HG02943 (cell line): ENCODE results near the gene LAMA5.

Experiments used
- ATAC-seq: cut with Tn5 transposase; IDR thresholded peaks from one replicate; pipeline ENCODE4 v1.9.1; 2021; ENCODE audit warnings: mild to moderate bottlenecking, low read depth, moderate library complexity; ENCODE audit not compliant: unreplicated experiment

The LAMA5 gene

DNA sequence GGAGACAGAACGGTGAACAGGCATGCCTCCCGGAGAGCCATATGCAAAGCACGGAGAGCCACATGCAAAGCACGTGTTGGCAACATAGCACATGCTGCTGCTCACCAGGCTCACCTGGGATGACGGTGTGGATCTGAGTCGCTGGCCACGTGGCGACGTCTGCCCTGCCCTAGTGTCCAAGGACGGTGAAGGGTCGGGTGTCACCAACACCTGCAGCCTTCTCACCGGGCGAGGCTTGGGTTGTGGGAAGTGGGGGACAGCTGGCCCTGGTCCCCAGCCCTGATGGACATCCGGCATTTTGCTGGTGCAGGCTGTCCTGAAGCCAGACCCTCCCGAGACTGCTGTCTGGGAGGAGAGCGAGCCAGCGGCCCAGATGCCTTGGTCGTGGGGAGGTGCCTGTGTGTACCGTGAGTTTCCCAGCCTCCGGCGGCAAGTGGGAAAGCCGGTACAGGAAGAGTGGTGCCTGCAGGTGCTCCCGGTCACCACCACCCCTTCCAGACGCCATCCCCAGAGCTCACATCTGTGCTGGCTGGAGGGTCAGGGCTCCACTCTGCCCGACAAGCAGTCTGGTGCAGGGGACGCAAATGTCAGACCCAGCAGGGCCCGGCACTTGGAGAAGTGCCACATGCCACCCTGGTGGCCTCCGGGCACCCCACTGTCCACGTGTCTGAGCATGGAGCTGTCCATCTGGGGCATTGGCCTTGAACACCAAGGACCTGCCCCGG, 70.2 kb downstream of the LAMA5 start:
- no peak for ATAC-seq

DNA sequence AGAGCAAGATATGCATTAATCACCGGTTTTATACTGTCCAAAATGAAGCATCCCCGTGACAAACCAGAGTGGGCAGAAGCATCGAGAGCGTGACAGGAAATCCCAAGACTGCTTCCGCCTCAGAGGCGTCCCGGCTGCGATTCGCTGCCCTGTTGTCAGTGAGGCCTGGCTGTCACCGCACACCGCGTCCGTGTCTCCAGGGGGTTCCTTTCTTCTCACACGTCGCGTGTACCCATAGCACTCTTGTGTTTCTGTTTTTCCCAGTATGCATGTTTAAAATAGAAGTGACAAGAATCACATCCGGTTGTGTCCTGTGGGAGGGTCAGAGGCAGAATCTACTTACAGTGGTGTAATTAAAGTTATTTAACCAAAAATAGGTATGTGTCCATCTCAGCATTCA, 72.6 kb downstream of the LAMA5 start:
- ATAC-seq, result no peak

DNA sequence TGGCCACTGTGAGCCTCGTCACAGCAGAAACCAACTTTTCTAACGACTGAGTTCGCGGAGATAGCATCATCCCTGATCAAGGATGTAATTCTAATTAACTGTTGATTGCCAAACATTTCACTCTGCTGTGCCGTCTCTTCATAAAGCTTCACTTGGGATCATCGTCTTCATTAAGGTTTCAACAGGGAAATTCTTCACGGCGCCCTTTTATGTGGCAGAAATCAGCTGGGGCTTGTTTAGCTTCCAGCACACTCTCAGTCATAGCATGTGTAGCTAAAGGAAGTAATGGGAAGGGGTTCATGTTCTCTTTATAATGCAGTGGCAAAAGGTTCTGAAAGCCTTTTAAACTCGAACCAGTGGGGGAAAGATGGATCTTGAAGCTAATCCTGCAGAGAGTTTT, 73.2 kb downstream of the LAMA5 start:
- ATAC-seq, result no peak

DNA sequence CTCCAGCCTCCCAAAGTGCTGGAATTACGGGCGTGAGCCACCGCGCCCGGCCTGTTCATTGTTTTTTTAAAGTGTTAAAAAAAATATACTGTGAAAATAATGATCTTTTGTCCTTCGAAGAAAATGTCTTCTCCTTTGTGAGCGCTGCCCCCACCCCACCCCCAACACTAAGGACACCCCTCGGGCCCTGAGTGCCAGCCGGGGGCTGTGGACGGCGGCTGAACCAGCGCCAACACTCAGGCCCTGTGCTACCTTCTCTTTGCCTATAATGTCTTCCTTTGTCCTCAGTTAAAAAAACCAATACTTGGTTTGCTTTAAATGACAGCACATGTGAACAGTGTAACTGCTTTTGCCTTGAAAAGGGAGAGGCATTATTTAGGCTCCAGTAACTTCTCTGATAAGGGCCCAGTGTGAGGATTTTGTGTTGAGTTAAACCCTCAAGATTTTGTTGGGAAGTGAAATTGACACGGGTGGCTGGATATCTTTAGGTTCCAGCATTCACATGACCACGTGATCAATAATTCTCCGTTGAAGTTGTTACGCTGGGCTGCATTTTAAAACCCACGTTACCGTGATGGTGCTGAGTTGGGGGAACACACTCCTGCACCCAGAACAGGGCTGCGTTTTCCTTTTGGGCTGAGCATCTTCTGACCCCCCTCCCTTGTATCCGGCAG, 73.9 kb downstream of the LAMA5 start:
- no peak for ATAC-seq

DNA sequence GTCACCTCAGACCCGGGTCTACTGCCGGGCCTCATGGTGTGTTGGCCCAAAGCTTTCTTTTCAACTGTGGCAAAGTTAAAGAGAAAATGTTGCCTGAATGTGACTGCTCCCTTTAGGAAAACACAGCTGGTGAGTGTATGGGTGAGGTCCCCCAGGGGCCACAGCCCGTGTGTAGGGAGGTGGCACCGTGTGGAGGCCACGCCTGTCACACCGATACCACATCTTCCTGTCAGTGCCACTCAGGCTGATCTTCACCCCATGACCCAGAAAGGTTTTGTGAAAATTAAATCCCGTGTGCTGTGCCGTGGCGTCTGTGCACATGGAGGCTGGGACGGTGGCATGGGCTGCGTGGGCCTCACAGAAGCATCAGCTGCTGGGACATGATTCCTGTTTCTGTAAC, 75.0 kb downstream of the LAMA5 start:
- no peak for ATAC-seq

DNA sequence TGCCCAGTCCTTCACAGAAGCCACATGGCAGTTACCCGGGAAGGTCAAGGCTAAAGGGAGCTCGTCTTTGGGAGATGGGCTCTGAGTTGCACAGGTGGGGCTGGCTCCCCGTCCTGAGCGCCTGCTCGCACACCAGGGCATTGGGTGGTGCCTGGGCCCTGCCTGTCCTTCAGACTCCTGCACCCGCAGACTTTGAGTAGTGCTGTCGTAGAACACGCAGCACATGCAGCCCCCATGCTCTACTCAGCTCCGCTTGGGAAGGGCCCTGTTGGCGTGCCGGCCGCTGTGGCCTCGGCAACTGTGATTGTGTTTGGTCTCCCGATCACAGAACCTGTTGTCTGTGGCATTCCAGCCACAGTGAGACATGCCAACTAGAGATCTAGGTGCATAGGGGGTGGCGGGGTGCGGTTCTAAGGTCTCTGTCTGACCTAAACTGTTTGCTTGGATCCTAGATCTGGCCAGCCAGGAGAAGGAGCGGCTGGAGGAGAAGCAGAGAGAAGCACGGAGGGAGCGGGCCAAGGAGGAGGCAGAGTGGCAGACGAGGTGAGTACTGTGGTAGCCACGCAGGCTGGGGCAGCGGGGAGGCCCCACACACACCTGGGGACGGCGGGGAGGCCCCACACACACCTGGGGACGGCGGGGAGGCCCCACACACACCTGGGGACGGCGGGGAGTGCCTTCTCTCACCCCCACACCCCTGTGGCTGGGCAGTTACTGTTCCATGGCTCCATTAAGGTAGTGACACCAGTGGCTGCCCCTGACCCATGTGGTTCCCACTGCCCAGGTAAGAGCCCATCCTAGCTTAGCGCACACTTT, 75.7 kb downstream of the LAMA5 start:
- no peak for ATAC-seq

DNA sequence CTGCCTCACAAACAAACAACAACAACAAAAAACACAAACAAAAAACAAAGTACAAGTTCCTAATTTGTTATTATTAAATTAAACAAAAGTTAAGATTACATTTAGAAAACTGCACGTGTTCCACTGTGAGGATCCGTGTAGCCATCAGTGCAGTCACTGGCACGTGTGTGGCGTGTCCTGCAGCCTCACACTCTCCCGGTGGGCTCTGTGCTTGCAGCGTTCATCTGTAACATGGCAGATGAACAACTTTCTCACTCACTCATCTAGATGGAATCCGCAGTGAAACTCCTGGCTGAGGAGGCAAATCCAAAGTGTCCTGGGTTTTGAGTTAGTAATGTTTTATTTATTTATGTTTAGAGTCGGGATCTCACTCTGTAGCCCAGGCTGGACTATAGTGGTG, 77.2 kb downstream of the LAMA5 start:
- ATAC-seq, result no peak

DNA sequence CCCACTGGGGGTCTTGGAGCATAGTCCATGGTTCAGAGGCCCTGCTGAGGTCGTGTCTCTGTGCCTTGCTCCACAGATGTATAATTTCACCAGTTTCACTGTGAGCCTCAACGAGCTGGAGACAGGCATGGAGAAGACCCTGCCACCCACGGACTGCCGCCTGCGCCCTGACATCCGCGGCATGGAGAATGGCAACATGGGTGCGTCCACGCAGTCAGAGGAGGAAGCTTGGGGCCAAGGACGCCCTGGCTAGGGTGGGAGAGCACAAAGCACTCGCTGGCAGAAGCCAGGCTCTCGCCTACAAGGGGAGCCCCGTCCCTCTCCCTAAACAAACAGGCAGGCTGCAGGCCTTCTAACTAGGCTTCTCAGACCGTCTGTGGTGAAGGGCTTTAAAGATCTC, 78.0 kb downstream of the LAMA5 start:
- no peak for ATAC-seq

DNA sequence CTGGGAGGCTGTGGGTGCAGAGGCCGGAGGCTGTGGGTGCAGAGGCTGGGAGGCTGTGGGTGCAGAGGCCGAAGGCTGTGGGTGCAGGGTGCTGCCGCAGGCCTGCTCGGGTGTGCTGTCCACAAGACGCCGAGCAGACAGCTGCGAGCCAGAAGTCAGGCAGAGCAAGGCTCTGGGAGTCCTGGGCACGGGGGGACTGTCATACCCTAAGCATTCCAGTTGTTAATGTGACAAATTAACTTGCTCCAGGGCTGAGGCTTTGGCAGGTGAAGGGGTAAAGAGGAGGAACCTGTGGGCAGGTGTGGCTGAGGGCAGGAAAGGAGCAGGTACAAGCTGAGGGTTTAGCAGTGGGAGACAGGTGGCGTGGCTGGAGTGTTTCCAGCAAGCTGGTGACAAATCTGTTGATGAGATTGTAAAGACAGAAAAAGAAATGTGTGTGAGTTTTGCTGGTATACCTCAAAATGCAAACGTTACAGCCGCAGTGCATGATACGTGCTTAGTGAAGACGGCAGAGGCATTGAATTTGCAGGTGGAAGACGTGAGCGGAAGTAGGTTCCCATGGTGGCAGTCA, 78.5 kb downstream of the LAMA5 start:
- ATAC-seq, result no peak

DNA sequence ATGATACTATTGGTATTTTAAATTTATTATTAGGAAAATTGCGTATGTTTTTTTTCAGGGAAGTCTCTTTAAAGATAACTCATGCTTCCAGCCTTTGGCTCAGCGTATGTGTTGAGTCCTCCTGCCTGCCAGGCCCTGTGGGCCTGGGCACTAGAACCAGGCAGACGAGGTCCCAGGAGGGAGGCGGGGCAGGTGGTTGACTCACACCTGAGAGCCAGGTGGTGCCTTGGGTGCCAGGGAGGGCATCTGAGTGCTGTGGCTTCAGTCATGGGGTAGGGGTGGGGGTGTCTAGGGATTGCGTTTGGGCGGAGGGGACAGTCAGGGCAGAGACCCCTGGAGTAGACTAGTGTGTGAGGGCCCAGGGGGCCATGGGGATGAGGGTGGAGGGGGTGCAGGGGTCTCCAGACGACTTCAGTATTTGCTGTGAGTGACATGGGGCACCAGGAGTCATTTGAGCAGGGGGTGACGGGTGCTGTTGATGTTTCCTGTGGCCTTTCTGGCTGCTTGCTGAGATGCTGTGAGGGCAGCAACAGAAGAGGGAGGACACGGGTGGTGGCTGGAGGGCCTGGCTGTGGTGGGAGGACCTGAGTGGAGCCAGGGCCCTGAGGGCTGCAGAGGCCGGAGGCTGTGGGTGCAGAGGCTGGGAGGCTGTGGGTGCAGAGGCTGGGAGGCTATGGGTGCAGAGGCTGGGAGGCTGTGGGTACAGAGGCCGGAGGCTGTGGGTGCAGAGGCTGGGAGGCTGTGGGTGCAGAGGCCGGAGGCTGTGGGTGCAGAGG, 79.2 kb downstream of the LAMA5 start:
- ATAC-seq, result no peak

DNA sequence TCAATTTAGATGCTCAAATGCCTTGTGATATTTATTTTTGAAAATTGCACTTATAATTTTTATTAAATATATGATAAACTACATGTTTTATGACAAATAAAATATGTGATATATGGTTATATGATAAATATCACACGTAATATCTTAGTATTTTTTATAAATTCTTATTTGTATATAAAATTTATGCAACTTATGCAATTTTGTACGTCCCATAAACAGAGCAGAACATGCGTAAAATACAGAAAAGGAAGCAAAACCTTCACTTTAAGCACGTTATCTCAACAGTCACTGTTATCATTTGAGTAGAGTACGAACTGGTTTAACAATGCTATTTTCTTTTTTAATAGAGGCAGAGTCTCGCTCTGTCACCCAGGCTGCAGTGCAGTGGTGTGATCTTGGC, 80.0 kb downstream of the LAMA5 start:
- no peak for ATAC-seq

DNA sequence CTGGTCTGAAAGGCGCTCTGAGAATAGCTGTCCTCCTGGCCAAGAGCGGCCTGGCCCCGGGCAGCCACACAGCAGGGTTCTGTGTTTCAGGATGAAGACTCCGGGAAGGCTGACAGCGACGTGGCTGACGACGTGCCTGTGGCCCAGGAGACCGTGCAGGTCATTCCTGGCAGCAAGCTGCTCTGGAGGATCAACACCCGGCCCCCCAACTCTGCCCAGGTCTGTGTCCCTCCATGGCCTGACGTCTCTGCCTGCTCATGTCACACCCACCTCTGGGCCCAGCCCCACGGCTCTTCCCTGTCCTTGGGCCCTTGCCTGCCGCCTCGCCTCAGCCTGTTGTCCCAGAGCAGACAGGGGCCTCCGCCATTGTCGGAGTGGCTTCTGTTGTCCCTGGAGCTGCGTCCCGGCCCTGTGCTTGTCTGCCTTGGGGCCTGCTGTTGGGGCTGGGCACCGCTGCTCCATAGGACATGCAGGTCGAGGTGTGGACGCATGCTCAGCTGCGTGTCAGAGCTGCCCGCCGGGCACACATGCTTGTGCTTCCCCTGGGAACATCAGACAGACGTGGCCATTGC, 80.5 kb downstream of the LAMA5 start:
- ATAC-seq, result no peak

DNA sequence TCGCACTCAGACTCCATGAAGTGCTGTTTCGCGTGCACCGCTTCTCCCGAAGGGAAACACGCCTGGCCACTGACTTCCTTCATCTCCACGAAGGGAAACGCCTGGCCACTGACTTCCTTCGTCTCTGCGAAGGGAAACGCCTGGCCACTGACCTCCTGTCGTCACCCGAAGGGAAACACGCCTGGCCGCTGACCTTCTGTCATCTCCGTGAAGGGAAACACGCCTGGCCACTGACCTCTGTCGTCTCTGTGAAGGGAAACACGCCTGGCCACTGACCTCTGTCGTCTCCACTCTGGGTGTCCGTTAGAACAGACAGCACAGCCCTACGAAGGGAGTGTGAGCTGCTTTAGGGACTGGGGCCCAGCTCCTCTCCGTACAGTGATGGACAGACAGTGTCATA, 81.4 kb downstream of the LAMA5 start:
- ATAC-seq, result no peak

DNA sequence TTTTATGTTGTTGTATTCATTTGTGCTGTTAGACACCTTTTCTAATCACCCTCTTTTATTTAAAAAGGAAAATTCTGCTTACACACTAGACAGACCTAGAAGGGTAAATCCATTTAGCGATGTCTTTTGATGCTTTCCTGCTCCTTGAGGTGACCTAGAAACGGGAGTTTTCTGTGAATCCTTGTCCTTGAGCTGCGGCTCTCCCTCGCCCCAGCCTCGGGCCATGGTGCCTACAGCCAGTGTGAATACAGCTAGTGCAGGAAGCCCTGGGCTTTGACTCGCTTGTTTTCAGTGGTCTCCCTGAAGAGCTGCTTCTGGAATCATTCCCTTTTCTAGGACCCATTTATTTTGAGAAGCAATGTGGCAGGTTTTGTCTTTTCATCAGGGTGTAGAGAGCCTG, 82.0 kb downstream of the LAMA5 start:
- no peak for ATAC-seq

DNA sequence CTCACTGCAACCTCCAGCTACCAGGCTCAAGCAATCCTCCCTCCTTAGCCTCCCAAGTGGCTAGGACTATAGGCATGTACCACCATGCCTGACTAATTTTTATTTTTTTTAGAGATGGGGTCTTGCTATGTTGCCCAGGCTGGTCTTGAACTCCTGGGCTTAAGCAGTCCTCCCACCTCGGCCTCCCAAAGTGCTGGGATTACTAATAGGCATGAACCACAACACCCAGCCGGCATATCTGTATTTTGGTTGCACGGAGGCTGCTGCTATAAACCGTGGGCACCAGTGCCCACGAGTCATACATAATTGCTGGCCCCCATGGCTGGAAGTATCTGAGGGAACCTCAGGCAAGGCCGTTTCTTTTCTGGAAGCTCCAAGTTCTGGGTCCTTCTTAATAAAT, 82.7 kb downstream of the LAMA5 start:
- ATAC-seq, result no peak

DNA sequence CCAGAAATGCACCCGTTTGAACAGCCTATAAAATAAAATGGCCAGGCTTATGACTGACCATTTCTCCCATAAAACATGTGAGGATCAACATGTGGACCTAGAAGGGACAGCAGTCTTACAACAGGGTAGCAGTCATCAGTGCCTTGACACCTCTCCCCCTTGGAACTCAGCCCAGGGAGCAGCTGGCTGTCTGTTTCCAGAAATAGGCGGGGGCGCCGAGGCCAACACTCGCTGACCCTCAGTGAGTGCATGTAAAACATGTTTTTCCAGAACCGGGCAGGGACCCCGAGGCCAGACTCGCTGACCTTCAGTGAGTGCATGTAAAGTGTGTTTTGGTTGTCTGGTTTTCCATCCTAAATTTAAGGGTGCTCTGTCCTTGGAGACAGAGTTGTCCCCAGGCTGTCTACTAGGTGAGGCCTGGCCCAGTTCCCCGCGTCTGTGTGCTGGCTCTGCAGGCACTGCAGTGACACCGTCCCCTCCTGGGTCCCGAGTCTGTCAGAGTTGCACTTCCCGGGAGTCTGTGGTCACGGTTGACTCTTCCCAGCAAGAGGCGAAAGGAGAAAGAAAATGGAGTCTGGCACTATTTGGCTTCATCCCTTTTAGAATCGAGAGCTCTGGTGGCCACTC, 84.1 kb downstream of the LAMA5 start:
- no peak for ATAC-seq

DNA sequence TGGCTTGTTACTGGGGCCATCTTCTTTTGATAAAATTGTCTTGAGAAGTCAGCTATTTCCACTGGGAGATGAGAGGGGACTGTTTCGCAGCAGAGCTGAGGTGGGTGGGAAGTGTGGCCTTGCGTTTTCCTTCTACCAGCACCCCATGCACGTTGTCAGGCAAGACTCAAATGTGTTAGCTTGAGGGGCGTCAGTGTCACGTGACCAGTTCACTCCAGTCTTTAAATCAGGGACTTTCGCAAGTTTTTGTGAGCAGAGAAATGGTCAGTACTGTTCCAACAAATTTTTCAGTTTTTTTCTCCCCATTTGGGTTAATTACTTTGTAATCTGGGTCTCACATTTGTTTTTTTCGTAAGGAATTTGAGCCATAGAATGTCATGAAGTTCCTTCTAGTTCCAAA, 85.0 kb downstream of the LAMA5 start:
- no peak for ATAC-seq

DNA sequence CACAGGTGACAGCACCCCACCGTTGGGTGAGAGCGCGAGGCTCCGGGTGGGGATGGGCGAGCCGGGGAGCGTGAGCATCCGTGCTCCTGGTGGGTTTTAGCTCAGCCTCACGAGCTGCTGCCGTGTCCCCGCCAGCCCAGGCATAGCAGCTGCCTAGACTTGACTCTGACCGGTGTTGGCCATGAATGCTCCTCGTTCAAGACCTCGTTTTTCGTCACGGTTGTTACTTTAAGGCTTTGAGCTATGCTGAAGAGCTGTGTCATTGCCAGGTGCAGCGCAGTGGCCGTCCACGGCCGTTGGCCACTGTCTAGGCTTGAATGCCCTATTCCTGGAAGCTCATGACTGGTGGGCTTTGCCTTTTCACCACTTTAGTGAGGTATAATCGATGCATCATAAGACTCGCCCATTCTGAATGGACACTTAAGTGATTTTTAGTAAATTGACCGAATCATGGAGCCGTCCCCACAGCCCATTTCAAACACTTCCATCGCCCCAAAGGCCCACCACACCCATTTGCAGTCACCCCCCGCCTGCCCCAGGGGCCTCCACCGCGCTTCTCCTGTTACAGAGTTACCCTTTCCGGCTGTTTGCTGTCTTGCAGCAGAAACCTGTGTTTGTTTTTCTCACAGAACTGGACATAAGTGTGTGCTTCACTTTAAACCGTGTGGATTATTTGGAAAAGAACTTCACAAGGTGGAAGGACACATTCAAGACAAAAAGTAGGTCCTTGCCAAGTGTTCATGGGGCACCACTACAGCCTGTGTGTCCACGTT, 85.8 kb downstream of the LAMA5 start:
- ATAC-seq, result no peak

DNA sequence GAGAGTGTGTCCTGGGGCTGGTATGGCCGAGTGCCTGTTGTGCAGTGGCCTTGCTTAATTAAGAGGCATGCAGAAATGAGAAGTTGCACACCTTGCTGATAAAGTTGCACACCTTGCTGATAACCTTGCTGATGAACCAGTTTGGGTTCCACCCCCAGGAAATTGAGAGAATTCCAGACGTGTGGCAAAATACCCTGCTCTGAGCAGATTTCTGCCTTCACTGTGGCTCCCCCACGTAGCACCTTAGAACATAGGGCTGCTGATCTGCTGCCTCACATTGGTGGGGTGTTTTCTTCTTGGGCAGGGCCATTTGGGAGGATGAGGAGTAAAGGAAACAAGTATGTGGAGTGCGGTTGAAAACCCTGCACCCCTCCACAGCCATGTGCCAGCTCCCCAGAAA, 86.8 kb downstream of the LAMA5 start:
- ATAC-seq, result no peak
